Lower lobe of right lung (tissue), 2 donors: ENCODE data around the gene NCAPD3. TPM values are rescaled to one million over a fixed set of nuclear protein-coding genes. Genes with fewer than 3 reads are reported as not detected.

ENCODE experiments used
- ATAC-seq, 2 donors: fragments of 200-7000 bp; cut with Tn5 transposase; one replicate each; pipeline ENCODE4 v1.9.1; 2020 to 2022; ENCODE audit warnings: mild to moderate bottlenecking in 2 of 2, moderate library complexity in 2 of 2
- DNase-seq: peaks from one replicate; pipeline ENCODE4 v3.0.0-alpha.2; 2020
- H3K27ac ChIP-seq: fragments of 200-600 bp; one replicate; pipeline ENCODE4 v1.8.0; 2022
- H3K27me3 ChIP-seq: fragments of 200-600 bp; one replicate; pipeline ENCODE4 v1.8.0; 2022; ENCODE audit warnings: low read depth
- H3K36me3 ChIP-seq: fragments of 200-600 bp; one replicate; pipeline ENCODE4 v1.8.0; 2022; ENCODE audit warnings: mild to moderate bottlenecking
- H3K4me1 ChIP-seq: fragments of 200-600 bp; one replicate; pipeline ENCODE4 v1.8.0; 2022
- H3K4me3 ChIP-seq: fragments of 200-600 bp; one replicate; pipeline ENCODE4 v1.8.0; 2022; ENCODE audit warnings: mild to moderate bottlenecking
- H3K9me3 ChIP-seq: fragments of 200-600 bp; one replicate; pipeline ENCODE4 v1.8.0; 2022
- intact Hi-C: fragments of 100-400 bp; cut with DNase I; formaldehyde crosslinking; loops from one replicate; pipeline ENCODE4 v1.11.0; 2022
- total RNA-seq: library from RNA; stranded (reverse); fragmentation: NEBNext Ultra II Directional; extraction: Animal tissue kit (Norgen Biotek cat#: 25700); gene quantifications from one replicate; pipeline ENCODE4 v1.2.1, GENCODE V29; 2021
- TF ChIP-seq, protein P1 (sequence below): fragments of 200-600 bp; IDR thresholded peaks from one replicate; pipeline ENCODE4 v1.8.0; 2022; ENCODE audit warnings: antibody characterized with exemption, mild to moderate bottlenecking
- donor health status: DM: no; HTN: yes; CAD: no; lungs with severe emphysema.

Gene NCAPD3
- total RNA-seq, 1 donor from 2014 or later, result 17.6 TPM

DNA sequence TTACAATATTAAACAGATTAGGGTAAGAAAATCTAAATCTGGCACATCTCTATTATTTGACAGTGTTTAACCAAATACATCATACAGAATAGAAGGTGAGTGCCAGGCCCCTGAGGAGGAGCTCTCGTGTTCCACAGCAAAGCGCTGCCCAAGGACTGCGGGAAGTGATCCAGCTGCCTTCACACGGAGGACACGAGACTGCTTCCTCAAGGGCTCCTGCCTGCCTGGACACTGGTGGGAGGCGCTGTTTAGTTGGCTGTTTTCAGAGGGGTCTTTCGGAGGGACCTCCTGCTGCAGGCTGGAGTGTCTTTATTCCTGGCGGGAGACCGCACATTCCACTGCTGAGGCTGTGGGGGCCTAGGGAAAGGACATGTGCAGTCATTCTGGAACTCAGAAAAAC, 71.1 kb downstream of the NCAPD3 start:
- Histone ChIP-seq H3K4me1 (no peaks in the 10 kb centered on the region), H3K4me3 (no peak overlapping the region), H3K27ac (no peak overlapping the region), H3K9me3 (no peaks in the 10 kb centered on the region), H3K36me3 (peaks cover 90% of the 10 kb centered on the region), H3K27me3 (no peaks in the 10 kb centered on the region)
- intact Hi-C loops, result no loop called here
- TF ChIP-seq, protein P1, sequence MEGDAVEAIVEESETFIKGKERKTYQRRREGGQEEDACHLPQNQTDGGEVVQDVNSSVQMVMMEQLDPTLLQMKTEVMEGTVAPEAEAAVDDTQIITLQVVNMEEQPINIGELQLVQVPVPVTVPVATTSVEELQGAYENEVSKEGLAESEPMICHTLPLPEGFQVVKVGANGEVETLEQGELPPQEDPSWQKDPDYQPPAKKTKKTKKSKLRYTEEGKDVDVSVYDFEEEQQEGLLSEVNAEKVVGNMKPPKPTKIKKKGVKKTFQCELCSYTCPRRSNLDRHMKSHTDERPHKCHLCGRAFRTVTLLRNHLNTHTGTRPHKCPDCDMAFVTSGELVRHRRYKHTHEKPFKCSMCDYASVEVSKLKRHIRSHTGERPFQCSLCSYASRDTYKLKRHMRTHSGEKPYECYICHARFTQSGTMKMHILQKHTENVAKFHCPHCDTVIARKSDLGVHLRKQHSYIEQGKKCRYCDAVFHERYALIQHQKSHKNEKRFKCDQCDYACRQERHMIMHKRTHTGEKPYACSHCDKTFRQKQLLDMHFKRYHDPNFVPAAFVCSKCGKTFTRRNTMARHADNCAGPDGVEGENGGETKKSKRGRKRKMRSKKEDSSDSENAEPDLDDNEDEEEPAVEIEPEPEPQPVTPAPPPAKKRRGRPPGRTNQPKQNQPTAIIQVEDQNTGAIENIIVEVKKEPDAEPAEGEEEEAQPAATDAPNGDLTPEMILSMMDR, result no peak
- DNase-seq (no peak), ATAC-seq (no peak)

DNA sequence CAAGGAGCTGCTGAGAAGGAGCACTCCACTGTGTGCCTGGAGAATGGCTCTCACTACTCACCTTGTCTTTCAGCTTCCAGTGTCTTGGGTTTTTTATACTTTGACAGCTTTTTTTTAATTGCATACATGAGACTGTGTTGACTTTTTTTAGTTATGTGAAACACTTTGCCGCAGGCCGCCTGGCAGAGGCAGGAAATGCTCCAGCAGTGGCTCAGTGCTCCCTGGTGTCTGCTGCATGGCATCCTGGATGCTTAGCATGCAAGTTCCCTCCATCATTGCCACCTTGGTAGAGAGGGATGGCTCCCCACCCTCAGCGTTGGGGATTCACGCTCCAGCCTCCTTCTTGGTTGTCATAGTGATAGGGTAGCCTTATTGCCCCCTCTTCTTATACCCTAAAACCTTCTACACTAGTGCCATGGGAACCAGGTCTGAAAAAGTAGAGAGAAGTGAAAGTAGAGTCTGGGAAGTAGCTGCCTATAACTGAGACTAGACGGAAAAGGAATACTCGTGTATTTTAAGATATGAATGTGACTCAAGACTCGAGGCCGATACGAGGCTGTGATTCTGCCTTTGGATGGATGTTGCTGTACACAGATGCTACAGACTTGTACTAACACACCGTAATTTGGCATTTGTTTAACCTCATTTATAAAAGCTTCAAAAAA, 72.6 kb downstream of the NCAPD3 start:
- Histone ChIP-seq H3K27me3 (no peaks in the 10 kb centered on the region), H3K9me3 (no peaks in the 10 kb centered on the region), H3K36me3 (peaks cover 78% of the 10 kb centered on the region), H3K4me1 (no peaks in the 10 kb centered on the region), H3K4me3 (no peak overlapping the region), H3K27ac (no peak overlapping the region)
- TF ChIP-seq, protein P1, result no peak
- ATAC-seq, result no peak
- intact Hi-C loops, result no loop called here
- DNase-seq, result no peak

- ATAC-seq, result no peak
- H3K36me3 ChIP-seq, result peaks cover 75% of the 10 kb centered on the region
- H3K4me1 ChIP-seq, result no peaks in the 10 kb centered on the region
- TF ChIP-seq, protein P1, result no peak
- H3K9me3 ChIP-seq, result no peaks in the 10 kb centered on the region
- H3K27me3 ChIP-seq, result no peaks in the 10 kb centered on the region
- no peak for DNase-seq
- no peak overlapping the region for H3K4me3 ChIP-seq
- intact Hi-C loops, result no loop called here
- no peak overlapping the region for H3K27ac ChIP-seq
Measured at GRCh38 chr11:134150195-134150903, 73.4 kb downstream of the NCAPD3 start.

- Histone ChIP-seq H3K4me3 (no peak overlapping the region), H3K36me3 (peaks cover 71% of the 10 kb centered on the region), H3K4me1 (no peaks in the 10 kb centered on the region), H3K27me3 (no peaks in the 10 kb centered on the region), H3K9me3 (no peaks in the 10 kb centered on the region), H3K27ac (no peak overlapping the region)
- no peak for DNase-seq
- no peak for ATAC-seq
- TF ChIP-seq, protein P1, result no peak
- intact Hi-C loops, result no loop called here
Measured at GRCh38 chr11:134149371-134149770, 74.4 kb downstream of the NCAPD3 start.

GRCh38 chr11:134146598-134146997, 77.2 kb downstream of the NCAPD3 start:
- Histone ChIP-seq H3K27ac (no peak overlapping the region), H3K4me1 (no peaks in the 10 kb centered on the region), H3K4me3 (no peak overlapping the region), H3K27me3 (no peaks in the 10 kb centered on the region), H3K36me3 (peaks cover 44% of the 10 kb centered on the region), H3K9me3 (no peaks in the 10 kb centered on the region)
- intact Hi-C loops, result no loop called here
- no peak for DNase-seq
- TF ChIP-seq, protein P1, result no peak
- no peak for ATAC-seq
